NCI-H524 (cell line): Measurements from ENCODE around the gene DHFR2.
"Not testable (repeated sequence)": the region's sequence is repeated elsewhere in the genome, so short reads cannot be mapped to it uniquely, and the experiment has no call there.

Source experiments
- DNase-seq, 2 experiments: peaks; one replicate each; lab custom pipeline; 2025; lab: John Stamatoyannopoulos, UW

Gene DHFR2

DNA sequence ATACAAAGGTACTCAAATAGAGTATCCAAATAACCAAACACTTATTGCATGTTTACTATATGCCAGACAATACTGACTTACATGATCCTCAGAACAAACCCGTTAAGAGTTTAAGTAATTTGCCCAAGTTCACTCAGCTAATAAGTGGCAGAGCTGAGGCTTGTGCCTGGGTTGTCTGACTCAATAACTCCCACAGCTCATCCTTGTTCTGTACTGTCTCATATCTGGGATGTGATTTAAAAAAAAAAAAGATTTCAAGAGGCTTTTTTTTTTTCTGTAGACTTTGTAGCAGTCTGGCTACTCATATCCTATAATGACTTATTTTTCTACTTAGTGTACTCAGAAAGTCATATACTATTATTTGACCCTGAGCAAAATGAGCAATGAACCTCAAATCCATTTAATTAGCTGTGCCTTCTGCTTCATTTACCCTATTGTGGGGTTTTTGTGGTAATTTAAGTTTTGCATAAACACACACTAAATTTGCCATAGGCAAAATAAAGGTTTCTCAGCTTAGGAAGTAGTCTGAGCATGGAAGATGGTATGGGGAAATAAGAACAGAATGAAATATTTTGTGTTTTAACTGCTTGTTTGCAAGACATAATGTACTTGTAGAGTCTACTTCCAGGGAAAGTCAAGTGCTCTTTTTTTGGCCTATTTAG lies 3.2 kb upstream of the DHFR2 start:
- no peak for DNase-seq

DNA sequence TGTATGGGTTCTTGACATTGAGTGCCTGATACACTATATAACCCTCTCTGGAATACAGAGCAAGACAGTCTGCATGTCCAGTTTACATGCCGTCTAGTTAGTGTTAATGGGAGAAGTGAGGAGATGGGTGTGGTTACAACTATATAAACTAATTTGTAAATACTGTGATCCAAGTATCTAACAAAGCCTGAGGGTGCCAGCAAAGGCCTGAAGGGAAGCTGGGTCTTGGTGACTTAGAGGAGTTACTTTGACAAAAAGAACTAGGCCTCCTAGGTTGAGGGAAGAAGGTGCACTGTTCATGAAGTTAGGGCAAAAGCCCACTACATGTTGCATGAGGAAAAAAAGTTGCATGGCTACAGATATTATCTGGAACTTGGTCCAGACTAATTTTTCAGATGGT lies 2.4 kb upstream of the DHFR2 start:
- no peak for DNase-seq

- no peak for DNase-seq
Measured at GRCh38 chr3:94064243-94064860, 1.6 kb upstream of the DHFR2 start.

DNA sequence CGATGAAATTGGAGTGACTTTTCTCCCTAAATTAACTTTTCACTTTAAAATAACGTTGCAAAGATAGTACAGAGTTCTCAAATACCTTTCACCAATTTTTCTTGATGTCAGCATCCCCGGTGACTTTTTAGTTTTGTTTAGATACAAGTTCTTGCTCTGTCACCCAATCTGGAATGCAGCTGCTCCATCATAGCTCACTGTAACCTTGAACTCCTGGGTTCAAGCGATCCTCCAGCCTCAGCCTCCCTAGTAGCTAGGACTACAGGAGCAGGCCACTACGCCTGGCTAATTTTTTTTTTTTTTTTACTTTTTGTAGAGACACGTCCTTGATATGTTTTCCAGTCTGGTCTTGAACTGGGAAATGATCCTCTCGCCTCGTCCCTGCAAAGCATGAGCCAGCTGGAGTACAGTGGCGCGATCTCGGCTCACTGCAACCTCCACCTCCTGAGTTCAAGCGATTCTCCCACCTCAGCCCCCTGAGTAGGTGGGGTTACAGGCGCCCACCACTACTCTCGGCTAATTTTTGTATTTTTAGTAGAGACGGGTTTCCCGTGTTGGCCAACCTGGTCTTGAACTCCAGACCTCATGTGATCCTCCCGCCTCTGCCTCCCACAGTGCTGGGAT lies 892 bp upstream of the DHFR2 start:
- DNase-seq, result no peak

- DNase-seq, result no peak
Measured at GRCh38 chr3:94061297-94061696, 1.4 kb downstream of the DHFR2 start.

DNA sequence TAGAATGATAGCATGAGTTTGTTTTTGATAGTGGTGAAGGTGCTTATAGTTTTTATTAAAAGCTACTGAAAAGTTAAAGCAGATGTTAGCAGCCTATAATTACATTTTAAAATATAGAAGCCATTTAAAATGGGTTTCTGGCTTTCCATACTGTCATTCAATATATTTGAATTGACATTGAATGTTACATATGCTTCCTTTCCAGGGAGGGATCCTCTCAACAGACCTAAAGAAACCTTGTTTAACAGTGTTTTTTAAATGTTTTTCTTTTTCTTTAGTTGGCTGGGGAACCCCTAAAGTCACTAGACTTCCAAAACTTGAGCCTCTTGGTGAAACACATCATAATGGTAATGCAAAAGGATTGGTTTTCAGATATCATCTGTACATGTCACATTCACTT lies 12.2 kb downstream of the DHFR2 start:
- DNase-seq, result no peak

DNA sequence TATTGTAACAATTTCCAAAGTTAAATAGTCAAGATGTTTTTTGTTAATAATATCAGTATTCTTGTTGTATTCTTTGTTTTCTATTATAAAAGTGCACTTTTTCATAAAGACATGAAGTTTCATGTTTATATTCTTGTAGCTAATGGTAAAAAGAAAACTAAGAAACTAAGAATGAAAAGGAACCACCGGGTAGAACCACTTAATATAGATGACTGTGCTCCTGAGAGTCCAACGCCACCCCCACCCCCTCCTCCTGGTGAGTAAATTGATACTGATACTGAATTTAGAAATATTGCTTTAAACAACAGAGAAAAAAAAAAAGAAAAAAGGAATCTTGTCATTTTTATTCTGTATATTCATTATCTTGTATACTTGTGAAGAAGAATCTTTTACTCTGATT lies 13.4 kb downstream of the DHFR2 start:
- DNase-seq, result no peak

DNA sequence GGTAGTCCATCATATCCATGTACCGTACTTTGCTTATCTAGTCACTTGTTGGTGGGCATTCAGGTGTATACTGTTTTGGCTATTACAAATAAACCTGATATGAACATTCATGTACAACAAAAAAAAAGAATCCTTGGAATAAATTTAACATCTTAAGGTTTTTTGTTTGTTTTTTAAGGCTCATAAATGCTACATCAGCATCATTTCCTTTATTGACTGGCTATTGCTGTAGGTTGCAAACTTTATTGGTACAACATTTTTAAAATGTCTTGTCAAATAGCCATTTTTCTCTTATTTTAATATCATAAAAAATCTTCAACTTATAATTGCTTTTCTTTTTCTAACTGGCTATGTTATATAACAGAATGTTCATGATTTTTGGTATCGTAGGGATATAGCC lies 16.2 kb downstream of the DHFR2 start:
- no peak for DNase-seq

- not testable (repeated sequence) for DNase-seq
Measured at GRCh38 chr3:94044100-94044936, 18.4 kb downstream of the DHFR2 start.

DNA sequence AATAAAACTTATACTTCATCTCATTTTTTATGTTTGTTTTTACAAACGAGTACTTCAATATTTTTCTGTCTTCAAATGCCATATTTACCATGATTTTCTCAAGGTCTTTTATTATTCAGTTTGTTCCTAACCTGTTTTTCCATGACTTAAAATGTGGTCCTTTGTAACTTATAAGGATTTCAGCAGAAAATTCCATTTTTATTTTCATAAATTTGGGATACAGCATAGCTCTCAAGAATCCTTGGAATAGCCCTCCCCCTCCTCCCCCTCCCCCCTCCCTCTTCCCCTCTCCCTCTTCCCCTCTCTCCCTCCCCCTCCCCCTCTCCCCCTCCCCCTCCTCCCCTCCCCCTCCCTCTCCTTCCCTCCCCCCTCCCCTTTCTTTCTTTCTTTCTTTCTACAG lies 19.4 kb downstream of the DHFR2 start:
- DNase-seq, result no peak

GRCh38 chr3:94036909-94037507 lies 25.7 kb downstream of the DHFR2 start:
- DNase-seq, result peak in 1 of 2 experiments; percentile 44

DNA sequence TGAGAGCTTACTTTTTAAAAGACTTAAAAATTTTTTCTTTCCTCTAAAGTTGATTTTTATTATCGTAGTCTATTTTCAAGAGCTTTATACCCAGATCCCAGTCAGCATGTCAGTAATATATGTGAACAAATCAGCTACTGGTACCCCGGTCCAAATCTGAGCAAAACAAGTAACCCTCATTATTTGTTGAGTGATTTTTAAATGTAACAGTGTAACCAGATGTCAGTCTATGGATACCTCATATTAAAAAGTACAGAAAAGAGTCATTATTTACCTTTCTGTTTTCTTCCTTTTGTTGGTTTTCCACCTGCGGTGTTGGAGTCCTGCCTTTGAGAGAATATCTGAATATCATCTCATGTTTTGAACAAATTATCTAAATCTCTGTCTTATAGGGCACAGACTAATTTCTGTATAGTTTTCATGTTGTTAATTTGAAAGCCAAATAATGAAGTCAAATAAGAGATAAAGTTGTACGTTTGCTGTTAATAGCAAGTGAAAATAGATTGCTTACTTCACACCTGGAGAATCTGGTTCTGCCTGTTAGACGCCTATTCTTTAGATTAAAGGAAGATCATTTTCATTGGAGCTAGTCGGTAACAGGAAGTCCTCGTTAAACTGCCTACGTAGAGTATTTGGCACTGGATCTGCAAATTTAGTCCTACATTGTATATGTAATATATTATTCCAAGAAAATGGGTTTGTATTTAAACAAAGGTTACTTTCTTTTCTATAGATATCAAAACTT lies 34.5 kb downstream of the DHFR2 start, which contains the start of gene STX19:
TSS of gene STX19 (minus strand) at position 505 of the 745 bp plus-strand sequence. CDS start 13,328 bp downstream, outside the sequence.
- DNase-seq, result no peak

GRCh38 chr3:94026623-94027022 lies 36.1 kb downstream of the DHFR2 start:
- DNase-seq, result no peak

- no peak for DNase-seq
Measured at GRCh38 chr3:94024385-94024784, 38.3 kb downstream of the DHFR2 start.

GRCh38 chr3:94020293-94020692 lies 42.4 kb downstream of the DHFR2 start:
- DNase-seq, result no peak

- DNase-seq, result peak in 1 of 2 experiments; percentile 5
Measured at GRCh38 chr3:94019659-94020058, 43.1 kb downstream of the DHFR2 start.

DNA sequence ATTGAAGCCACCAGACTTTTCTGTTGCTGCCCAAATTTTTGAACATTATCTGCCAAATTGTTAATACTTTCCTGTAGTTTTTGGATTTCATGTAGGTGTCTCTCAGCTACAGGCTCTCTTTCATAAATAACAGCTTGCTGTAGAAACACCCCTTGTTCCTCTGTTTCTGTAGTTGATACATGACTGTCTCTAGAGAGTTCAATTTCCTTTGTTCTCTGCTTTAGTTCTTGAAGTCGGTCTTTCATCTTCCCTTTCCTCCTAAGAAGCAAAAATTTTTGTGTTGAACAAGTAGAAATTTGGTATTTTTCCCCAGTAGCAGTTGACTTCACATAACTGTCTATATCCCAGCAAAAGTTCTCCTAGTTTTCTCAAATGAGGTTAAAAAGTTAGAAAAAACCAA lies 47.7 kb downstream of the DHFR2 start:
- DNase-seq, result no peak

GRCh38 chr3:94012185-94012584 lies 50.5 kb downstream of the DHFR2 start:
- DNase-seq, result no peak

GRCh38 chr3:94011233-94011711 lies 51.4 kb downstream of the DHFR2 start:
- no peak for DNase-seq

DNA sequence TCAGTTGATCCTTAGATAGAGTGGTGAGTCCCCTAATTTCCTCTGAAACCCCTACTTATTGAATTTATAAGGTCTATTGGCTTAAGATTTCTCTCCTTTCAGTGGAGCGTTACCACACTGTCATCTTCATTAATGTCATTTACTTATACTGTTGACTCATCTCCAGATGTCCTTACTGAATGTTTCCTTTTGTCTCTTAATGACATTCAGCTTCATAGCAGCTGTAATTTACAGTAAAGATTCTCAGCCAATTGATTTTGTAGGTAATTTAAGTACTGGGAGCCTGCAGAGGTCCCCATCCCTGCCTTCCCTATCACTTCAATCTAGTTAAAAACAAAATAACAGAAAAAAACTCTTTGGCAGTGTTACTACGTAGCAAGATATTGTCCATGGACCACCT lies 53.1 kb downstream of the DHFR2 start:
- no peak for DNase-seq

DNA sequence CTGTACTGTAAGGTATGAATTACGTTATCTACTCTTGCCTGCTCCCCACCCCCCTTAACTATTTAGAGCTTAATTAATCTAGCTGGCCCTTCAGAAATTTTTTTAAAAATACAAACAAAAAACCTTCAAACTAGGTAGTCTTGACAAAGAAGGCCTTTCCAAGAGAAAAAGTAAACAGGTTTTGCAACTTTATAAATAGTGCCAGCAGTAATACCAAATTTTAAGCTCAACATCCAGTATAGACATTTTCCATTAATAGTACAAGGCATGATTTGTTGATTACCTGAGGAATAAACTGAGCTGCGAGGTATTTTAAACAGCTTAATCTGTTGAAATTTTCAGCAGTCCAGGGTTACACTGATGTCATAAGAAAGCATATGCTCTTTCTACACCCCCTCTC lies 54.5 kb downstream of the DHFR2 start:
- DNase-seq, result no peak
